Measurements from ENCODE around the gene STAM. TPM values are rescaled to one million over a fixed set of nuclear protein-coding genes. Genes with fewer than 3 reads are reported as not detected.
"Not testable (repeated sequence)": the region's sequence is repeated elsewhere in the genome, so short reads cannot be mapped to it uniquely, and the experiment has no call there.

STAM gene
- total RNA-seq, 1 donor from 2014 or later: 23.7 TPM

- no peak for DNase-seq
Measured at GRCh38 chr10:17682236-17682946, 38.4 kb downstream of the STAM start.

DNA sequence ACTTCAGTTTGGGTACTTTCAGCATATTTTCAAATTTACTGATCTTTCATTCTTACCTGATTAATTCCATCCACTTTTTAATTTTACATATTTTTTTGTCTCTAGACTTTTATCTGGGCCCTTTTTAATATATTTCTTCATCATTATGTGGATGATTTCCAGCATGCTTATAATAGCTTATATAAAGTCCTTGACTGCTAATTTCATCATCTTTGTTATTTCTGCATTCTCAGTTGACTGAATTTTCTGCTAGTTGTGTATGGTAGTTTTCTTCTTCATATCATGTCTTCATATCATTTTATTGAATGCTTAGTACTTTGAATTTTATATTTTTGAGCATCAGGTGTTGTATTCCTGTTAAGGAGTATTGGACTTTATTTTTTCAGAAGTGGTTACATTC, 39.6 kb downstream of the STAM start:
- no peak for DNase-seq

- DNase-seq: no peak
Measured at GRCh38 chr10:17684537-17684936, 40.6 kb downstream of the STAM start.

DNA sequence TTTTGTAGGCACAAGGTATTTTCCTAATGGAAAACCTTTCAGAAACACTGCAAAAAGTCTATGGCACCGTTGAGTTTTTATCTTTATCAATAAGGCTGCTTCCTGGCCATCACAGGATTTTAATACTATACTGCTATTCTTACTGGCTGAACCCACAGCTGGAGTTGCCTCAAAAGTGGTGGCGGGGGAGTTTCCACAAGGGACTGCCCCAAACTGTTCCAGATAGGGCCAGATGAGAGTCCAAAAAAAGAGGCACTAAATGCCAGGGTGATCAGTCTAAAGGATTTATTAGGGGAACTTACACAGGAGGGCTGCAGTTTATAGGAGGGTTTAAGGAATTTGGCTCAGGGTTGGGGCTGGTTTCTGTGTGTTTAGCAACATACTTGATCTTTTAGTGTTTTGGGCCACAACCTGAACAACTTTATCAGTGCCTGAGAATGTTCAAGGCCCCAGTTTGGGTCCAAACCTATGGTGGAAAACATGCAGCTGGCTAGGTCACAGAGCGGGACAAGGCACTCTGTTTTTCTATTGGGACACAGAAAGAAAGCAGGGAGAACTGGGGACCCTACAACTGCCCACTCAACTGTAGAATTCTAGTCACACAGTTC, 41.4 kb downstream of the STAM start:
- DNase-seq: no peak

- DNase-seq: no peak
Measured at GRCh38 chr10:17687117-17687831, 43.3 kb downstream of the STAM start.

DNA sequence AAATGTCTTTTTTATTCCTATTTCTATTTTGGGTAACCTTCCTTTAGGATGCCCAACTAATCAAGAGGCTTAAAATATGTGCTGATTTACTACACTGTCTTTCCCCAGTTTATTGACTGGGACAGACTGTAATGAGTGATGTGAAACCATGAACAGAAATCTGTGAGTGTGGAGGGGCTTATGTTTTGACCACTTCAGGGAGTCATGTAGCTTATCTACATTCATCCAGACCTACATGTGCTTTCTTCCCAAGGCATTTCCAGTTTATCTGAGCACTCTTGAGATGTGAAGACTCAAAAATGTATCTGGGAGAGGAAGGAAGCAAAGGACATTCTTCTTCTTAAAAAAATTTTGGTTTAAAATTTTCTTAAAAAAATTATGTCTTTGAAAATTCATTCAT, 45.2 kb downstream of the STAM start:
- no peak for DNase-seq

- DNase-seq: no peak
Measured at GRCh38 chr10:17693009-17693408, 49.1 kb downstream of the STAM start.

DNA sequence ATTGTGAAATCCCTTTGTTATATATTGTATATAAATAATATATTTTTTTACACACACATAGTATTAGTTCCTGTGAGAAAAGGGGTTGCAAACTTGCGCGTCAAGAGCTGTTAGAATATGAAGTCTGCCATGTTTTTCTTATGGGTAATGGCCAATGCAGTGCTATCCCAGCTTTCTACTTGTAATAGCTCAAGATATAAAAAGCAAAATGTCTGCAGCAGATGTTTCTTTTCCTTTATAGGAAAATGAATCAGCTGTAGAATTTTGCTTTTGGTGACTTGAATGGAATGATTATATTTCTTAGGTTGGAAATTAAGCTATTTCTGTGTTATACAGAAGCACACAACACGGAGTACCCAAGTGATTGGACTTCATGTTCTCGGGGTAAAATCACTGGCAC, 54.7 kb downstream of the STAM start:
- no peak for DNase-seq

GRCh38 chr10:17701301-17701700, 57.4 kb downstream of the STAM start:
- DNase-seq: no peak

GRCh38 chr10:17703706-17704105, 59.8 kb downstream of the STAM start:
- peak; percentile 14 for DNase-seq

DNA sequence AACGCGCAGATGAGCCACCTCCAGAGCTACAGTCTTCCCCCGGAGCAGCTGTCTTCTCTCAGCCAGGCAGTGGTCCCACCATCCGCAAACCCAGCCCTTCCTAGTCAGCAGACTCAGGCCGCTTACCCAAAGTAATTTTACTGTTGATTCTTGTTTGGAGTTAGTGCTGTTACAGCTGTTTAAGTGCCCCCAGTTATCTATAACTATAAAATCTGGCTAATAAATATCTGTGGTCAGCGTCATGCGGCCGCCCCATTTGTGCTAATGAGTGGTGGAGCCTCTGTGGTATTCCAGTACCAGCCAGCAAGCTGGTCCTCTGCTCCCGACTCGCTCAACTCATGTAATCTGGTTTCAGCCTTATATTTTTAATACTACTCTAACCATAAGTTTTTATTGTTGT, 64.9 kb downstream of the STAM start:
- DNase-seq: no peak

DNA sequence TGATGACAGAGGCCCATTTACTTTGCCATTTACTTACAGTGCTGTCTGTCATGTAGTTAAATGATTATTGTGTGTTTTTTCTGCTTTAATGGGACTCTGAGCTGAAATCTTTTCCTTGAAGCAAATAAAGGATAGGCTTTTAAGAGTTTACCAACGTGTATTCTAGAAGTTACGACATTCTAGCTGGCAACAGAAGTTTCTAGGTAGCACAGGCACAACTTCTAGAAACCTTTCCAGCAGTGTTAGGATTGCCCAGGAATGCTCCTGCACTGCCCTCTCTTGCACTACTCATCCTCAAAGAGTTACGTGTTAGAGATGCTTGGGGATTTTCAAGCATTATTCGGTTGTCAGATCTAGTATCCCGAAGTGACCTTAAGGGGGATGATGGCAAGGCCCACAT, 65.5 kb downstream of the STAM start:
- DNase-seq: no peak

GRCh38 chr10:17710181-17710580, 66.2 kb downstream of the STAM start:
- DNase-seq: peak; percentile 51

DNA sequence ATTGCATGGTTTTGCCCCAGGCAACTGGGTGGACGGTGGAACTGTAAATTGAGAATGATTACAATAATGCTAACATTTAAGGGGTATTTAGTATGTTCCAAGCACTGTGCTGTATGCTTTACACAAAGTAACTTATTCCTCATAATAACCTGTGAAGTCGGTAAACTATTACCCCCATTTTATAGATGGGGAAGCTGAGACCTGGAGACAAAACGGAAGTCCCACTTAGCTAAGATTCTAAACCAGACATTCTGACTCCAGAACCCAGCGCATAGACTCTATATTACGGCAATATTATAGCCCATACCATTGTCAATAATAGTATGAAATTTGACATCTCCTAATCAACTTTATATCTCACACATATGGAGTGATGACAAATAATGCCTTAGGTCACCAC, 68.1 kb downstream of the STAM start:
- DNase-seq: no peak

- no peak for DNase-seq
Measured at GRCh38 chr10:17712717-17713471, 68.9 kb downstream of the STAM start.

GRCh38 chr10:17713758-17714157, 69.8 kb downstream of the STAM start:
- no peak for DNase-seq

GRCh38 chr10:17716161-17716560, 72.2 kb downstream of the STAM start:
- DNase-seq: no peak

DNA sequence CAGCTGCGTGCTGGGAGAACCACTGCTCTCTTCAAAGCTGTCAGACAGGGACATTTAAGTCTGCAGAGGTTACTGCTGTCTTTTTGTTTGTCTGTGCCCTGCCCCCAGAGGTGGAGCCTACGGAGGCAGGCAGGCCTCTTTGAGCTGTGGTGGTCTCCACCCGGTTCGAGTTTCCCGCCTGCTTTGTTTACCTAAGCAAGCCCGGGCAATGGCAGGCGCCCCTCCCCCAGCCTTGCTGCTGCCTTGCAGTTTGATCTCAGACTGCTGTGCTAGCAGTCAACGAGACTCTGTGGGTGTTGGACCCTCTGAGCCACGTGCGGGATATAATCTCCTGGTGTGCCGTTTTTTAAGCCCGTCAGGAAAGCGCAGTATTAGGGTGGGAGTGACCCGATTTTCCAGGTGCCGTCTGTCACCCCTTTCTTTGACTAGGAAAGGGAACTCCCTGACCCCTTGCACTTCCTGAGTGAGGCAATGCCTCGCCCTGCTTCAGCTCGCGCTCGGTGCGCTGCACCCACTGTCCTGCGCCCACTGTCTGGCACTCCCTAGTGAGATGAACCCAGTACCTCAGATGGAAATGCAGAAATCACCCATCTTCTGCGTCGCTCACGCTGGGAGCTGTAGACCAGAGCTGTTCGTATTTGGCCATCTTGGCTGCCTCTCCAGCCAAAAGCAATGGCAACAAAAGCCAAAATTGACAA, 78.5 kb downstream of the STAM start:
- not testable (repeated sequence) for DNase-seq

- DNase-seq: no peak
Measured at GRCh38 chr10:17725703-17726102, 81.8 kb downstream of the STAM start.

- no peak for DNase-seq
Measured at GRCh38 chr10:17729630-17730029, 85.7 kb downstream of the STAM start.

DNA sequence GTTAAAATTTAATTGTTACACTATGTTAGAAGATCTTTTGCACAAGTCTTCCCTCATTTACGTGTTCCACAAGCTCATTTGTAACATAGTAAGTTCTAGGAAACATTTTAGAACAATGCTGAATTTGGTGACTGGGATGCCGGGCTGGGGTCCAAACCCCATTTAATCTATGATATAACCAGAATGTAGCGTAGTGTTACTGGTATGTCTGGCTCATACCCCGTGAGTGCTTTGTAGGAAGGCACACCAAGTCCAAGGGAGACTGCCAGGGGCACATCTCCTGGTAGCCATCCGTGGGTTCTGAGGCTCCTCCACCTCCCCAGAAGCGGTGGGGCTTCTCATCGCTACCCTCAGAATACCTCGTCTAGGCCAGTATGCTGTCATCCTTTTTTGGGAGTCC, 86.7 kb downstream of the STAM start:
- no peak for DNase-seq

- no peak for DNase-seq
Measured at GRCh38 chr10:17731331-17732020, 87.5 kb downstream of the STAM start.

Measured in tongue (tissue), 2 donors.